Measurements from ENCODE around the gene PBLD. TPM values are rescaled to one million over a fixed set of nuclear protein-coding genes. Genes with fewer than 3 reads are reported as not detected.

Gene PBLD
- total RNA-seq, 1 experiment from 2014 or later = 4.9 TPM

DNA sequence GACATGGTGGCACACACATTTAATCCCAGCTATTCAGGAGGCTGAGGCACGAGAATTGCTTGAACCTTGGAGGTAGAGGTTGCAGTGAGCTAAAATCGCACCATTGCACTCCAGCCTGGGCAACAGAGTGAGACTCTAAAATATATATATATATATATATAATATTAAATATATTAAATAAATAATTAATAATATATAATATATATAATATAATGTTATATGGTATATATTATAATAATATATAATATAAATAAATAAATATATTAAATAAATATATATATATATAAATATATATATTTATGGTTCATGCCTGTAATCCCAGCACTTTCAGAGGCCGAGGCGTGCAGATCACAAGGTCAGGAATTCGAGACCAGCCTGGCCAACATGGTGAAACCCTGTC is 33.9 kb upstream of the PBLD start:
- ChIA-PET CTCF (no interaction called here), POLR2A (ENCODE audit: low non-redundant PET) (no interaction called here)
- no peaks in the 10 kb centered on the region for H3K4me1 ChIP-seq (ENCODE audit: insufficient read depth, low read length, poor library complexity, severe bottlenecking)
- H3K27me3 ChIP-seq (replicated peaks; ENCODE audit: insufficient read depth, low read depth, low read length, poor library complexity) = no peaks in the 10 kb centered on the region
- TF ChIP-seq, protein P1, sequence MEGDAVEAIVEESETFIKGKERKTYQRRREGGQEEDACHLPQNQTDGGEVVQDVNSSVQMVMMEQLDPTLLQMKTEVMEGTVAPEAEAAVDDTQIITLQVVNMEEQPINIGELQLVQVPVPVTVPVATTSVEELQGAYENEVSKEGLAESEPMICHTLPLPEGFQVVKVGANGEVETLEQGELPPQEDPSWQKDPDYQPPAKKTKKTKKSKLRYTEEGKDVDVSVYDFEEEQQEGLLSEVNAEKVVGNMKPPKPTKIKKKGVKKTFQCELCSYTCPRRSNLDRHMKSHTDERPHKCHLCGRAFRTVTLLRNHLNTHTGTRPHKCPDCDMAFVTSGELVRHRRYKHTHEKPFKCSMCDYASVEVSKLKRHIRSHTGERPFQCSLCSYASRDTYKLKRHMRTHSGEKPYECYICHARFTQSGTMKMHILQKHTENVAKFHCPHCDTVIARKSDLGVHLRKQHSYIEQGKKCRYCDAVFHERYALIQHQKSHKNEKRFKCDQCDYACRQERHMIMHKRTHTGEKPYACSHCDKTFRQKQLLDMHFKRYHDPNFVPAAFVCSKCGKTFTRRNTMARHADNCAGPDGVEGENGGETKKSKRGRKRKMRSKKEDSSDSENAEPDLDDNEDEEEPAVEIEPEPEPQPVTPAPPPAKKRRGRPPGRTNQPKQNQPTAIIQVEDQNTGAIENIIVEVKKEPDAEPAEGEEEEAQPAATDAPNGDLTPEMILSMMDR (conservative IDR thresholded peaks at IDR 0.05; ENCODE audit: low read depth, low read length) = no peak
- TF ChIP-seq EZH2 (IDR thresholded peaks at IDR 0.05; ENCODE audit: borderline replicate concordance, low read depth, low read length, poor library complexity, severe bottlenecking) = no peak
- no TSS peak for BruUV-seq (replicated peaks)
- H3K27ac ChIP-seq (ENCODE audit: low read depth, low read length, poor library complexity, severe bottlenecking) = no peak overlapping the region
- DNase-seq (ENCODE audit: low spot score) = no peak
- H3K4me3 ChIP-seq (ENCODE audit: low read depth, low read length, poor library complexity, severe bottlenecking) = no peak overlapping the region
- intact Hi-C loops (cut with micrococcal nuclease; ENCODE audit: unreplicated experiment) = no loop called here
- H3K36me3 ChIP-seq (ENCODE audit: insufficient read depth, low read length, poor library complexity, severe bottlenecking) = peaks cover 28% of the 10 kb centered on the region
- H3K9me3 ChIP-seq (ENCODE audit: low read depth, low read length, poor library complexity, severe bottlenecking) = no peaks in the 10 kb centered on the region

DNA sequence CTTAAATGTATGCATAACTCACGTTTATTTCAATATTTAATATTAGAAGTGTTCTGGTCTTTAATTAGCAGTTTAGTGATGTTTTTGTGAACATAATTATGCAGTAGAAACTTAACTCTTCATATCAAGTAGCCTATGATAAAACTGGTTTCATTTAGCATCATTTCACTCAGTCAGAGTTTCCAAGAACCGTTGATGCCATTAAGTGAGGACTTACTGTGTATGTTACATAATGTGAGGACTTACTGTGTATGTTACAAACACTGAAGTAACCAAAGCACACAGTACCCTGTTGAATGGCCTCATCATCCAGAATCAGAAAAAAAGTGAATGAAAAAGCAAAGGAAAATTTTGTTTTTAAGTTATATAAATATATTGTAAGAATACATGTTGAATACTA is 32.9 kb upstream of the PBLD start:
- no peak overlapping the region for H3K4me3 ChIP-seq (ENCODE audit: low read depth, low read length, poor library complexity, severe bottlenecking)
- H3K9me3 ChIP-seq (ENCODE audit: low read depth, low read length, poor library complexity, severe bottlenecking) = no peaks in the 10 kb centered on the region
- intact Hi-C loops (cut with micrococcal nuclease; ENCODE audit: unreplicated experiment) = no loop called here
- H3K36me3 ChIP-seq (ENCODE audit: insufficient read depth, low read length, poor library complexity, severe bottlenecking) = peaks cover 26% of the 10 kb centered on the region
- CTCF ChIA-PET = no interaction called here
- POLR2A ChIA-PET (ENCODE audit: low non-redundant PET) = no interaction called here
- no peak for DNase-seq (ENCODE audit: low spot score)
- no peak for TF ChIP-seq EZH2 (IDR thresholded peaks at IDR 0.05; ENCODE audit: borderline replicate concordance, low read depth, low read length, poor library complexity, severe bottlenecking)
- TF ChIP-seq, protein P1 (conservative IDR thresholded peaks at IDR 0.05; ENCODE audit: low read depth, low read length) = no peak
- H3K27me3 ChIP-seq (replicated peaks; ENCODE audit: insufficient read depth, low read depth, low read length, poor library complexity) = no peaks in the 10 kb centered on the region
- no TSS peak for BruUV-seq (replicated peaks)
- H3K4me1 ChIP-seq (ENCODE audit: insufficient read depth, low read length, poor library complexity, severe bottlenecking) = no peaks in the 10 kb centered on the region
- H3K27ac ChIP-seq (ENCODE audit: low read depth, low read length, poor library complexity, severe bottlenecking) = no peak overlapping the region

DNA sequence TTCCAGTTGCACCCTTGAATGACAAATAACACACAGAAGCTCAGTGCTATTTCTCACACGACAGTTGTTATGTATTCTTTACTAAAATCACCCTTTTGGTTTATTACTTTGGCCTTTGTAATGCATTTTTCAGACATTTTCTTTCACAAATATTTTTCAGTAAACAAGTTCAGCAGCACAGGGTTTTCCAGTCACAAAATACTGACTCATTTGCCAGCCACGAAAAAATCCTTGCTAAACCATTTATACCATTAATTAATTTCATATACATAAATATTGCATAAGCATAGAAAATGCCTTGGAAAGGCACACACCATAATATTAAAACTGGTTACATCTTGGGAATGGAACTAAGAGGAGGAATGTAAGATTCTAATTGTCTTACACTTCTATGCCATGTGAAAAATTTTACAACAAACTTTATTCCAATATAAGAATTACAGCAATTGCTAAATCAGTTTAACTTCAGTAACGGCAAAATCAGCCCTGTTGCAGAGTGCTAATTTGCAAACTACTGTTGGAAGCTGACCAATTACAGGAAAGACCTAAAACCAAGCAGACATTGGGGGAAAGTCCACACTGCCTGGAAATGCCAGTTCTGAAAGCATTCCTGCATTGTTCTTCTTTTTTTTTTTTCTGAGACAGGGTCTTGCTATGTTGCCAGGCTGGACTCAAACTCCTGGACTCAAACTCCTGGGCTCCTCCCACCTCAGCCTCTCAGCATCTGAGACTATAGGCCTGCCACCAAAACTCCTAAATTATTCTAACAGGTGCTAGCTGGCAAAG is 31.6 kb upstream of the PBLD start:
- no peaks in the 10 kb centered on the region for H3K9me3 ChIP-seq (ENCODE audit: low read depth, low read length, poor library complexity, severe bottlenecking)
- DNase-seq (ENCODE audit: low spot score) = no peak
- H3K27ac ChIP-seq (ENCODE audit: low read depth, low read length, poor library complexity, severe bottlenecking) = no peak overlapping the region
- no peak overlapping the region for H3K4me3 ChIP-seq (ENCODE audit: low read depth, low read length, poor library complexity, severe bottlenecking)
- BruUV-seq (replicated peaks) = no TSS peak
- no peaks in the 10 kb centered on the region for H3K4me1 ChIP-seq (ENCODE audit: insufficient read depth, low read length, poor library complexity, severe bottlenecking)
- H3K27me3 ChIP-seq (replicated peaks; ENCODE audit: insufficient read depth, low read depth, low read length, poor library complexity) = no peaks in the 10 kb centered on the region
- intact Hi-C loops (cut with micrococcal nuclease; ENCODE audit: unreplicated experiment) = no loop called here
- POLR2A ChIA-PET (ENCODE audit: low non-redundant PET) = no interaction called here
- no peak for TF ChIP-seq EZH2 (IDR thresholded peaks at IDR 0.05; ENCODE audit: borderline replicate concordance, low read depth, low read length, poor library complexity, severe bottlenecking)
- TF ChIP-seq, protein P1 (conservative IDR thresholded peaks at IDR 0.05; ENCODE audit: low read depth, low read length) = no peak
- CTCF ChIA-PET = no interaction called here
- H3K36me3 ChIP-seq (ENCODE audit: insufficient read depth, low read length, poor library complexity, severe bottlenecking) = peaks cover 26% of the 10 kb centered on the region

Data from A673 (cell line).